Measurements from ENCODE around the gene MARCO.

MARCO gene

DNA sequence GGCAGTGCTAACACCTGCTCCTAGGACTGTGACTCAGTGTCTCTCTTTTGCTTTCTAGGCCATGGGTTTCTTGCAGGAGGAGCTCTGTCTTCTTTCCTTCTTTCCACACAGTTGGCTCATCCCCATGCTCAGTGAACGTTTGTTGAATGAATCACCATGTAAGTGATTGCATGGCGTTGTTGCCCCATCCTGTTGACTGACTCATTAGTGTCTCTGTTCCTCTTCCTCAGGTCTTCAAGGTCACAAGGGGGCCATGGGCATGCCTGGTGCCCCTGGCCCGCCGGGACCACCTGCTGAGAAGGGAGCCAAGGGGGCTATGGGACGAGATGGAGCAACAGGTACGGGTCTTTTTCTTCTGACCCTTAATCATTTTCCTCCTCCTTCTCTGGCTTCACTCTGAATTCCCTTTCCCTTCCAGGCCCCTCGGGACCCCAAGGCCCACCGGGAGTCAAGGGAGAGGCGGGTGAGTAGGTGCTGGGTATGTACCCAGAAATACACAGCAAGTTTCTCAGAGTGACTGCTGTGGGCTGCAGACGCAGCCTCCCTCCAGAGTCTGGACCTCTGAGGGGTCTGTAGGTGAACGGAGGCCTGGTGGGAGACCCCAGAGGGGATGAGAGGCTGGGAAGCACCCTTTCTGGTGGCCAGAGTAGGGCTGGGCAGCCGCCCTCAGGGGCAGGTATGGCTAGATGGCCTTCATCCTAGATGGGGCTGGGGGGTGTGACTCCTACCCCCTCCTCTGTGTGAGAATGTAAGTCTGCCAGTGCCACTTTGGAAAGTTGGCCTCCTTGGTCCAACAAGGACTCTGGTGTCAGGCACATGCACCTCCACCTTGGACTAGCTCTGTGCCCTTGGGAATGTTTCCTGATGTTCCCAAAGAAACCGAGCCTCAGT lies 32.4 kb downstream of the MARCO start:
- no peaks in the 10 kb centered on the region for H3K36me3 ChIP-seq (replicated peaks; ENCODE audit: low read depth, low read length)
- no peaks in the 10 kb centered on the region for H3K9me3 ChIP-seq (ENCODE audit: insufficient read depth, low read length)
- H3K79me2 ChIP-seq (ENCODE audit: low read length) = no peaks in the 10 kb centered on the region
- H3K4me1 ChIP-seq (ENCODE audit: low read length) = no peaks in the 10 kb centered on the region
- no peak overlapping the region for H3K4me2 ChIP-seq (ENCODE audit: low read length)
- H2AFZ ChIP-seq (ENCODE audit: low read depth, low read length) = no peak overlapping the region
- no peak overlapping the region for H3K9ac ChIP-seq (ENCODE audit: low read length)
- H3K27me3 ChIP-seq (ENCODE audit: low read depth, low read length) = peaks cover 19% of the 10 kb centered on the region
- no peak overlapping the region for H3K4me3 ChIP-seq (ENCODE audit: low read length)
- no peak overlapping the region for H3K27ac ChIP-seq (ENCODE audit: low read length)
- TF ChIP-seq, protein P1, sequence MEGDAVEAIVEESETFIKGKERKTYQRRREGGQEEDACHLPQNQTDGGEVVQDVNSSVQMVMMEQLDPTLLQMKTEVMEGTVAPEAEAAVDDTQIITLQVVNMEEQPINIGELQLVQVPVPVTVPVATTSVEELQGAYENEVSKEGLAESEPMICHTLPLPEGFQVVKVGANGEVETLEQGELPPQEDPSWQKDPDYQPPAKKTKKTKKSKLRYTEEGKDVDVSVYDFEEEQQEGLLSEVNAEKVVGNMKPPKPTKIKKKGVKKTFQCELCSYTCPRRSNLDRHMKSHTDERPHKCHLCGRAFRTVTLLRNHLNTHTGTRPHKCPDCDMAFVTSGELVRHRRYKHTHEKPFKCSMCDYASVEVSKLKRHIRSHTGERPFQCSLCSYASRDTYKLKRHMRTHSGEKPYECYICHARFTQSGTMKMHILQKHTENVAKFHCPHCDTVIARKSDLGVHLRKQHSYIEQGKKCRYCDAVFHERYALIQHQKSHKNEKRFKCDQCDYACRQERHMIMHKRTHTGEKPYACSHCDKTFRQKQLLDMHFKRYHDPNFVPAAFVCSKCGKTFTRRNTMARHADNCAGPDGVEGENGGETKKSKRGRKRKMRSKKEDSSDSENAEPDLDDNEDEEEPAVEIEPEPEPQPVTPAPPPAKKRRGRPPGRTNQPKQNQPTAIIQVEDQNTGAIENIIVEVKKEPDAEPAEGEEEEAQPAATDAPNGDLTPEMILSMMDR (IDR thresholded peaks at IDR 0.05; ENCODE audit: low read depth, low read length) = no peak
- TF ChIP-seq EZH2phosphoT487 (IDR thresholded peaks at IDR 0.05; ENCODE audit: low read depth) = no peak
- H4K20me1 ChIP-seq (ENCODE audit: insufficient read depth, low read length) = no peaks in the 10 kb centered on the region

DNA sequence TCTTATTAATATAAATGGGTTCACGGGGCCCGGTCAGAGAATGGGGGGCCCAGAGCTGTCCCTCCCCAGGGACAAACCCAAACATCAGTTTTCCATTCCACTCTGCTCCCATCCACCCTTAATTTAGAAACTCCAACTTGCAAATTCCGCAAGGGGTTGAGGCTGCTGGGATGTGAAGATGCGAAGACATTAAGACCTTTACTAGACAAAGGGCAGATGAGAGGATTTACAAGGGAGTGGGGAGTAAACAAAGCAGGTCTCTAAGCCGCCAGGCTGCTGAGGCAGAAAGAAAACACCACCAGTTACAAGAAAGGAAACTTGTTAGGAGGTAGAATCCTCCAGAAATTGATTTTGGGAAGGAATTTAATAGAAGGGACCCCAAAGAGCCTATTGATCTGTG lies 33.1 kb downstream of the MARCO start:
- Histone ChIP-seq H3K9me3 (ENCODE audit: insufficient read depth, low read length) (no peaks in the 10 kb centered on the region), H3K4me2 (ENCODE audit: low read length) (no peak overlapping the region), H3K4me3 (ENCODE audit: low read length) (no peak overlapping the region), H2AFZ (ENCODE audit: low read depth, low read length) (no peak overlapping the region), H4K20me1 (ENCODE audit: insufficient read depth, low read length) (no peaks in the 10 kb centered on the region), H3K9ac (ENCODE audit: low read length) (no peak overlapping the region), H3K27ac (ENCODE audit: low read length) (no peak overlapping the region), H3K36me3 (replicated peaks; ENCODE audit: low read depth, low read length) (no peaks in the 10 kb centered on the region), H3K4me1 (ENCODE audit: low read length) (no peaks in the 10 kb centered on the region), H3K27me3 (ENCODE audit: low read depth, low read length) (peaks cover 27% of the 10 kb centered on the region), H3K79me2 (ENCODE audit: low read length) (no peaks in the 10 kb centered on the region)
- TF ChIP-seq, protein P1 (IDR thresholded peaks at IDR 0.05; ENCODE audit: low read depth, low read length) = no peak
- no peak for TF ChIP-seq EZH2phosphoT487 (IDR thresholded peaks at IDR 0.05; ENCODE audit: low read depth)

DNA sequence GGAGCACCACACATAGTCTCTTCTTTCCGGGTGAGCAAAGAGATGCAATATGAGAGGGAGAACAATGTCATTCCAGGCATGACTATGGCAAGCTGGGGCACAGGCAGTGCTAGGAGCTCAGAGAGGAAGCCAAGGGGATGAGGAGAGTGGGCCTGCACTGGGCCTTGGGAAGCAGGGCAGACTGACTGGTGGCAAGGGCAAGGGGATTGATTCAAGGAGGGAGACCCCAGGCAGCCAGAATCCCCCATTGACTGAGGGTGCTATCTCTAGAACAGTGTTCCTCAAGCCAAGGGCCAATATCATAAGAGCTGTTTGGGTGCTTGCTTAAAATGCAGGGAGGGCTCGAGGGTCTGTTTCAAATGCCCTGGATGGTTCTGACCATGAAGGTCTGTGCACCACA lies 36.1 kb downstream of the MARCO start:
- Histone ChIP-seq H3K9me3 (ENCODE audit: insufficient read depth, low read length) (no peaks in the 10 kb centered on the region), H3K36me3 (replicated peaks; ENCODE audit: low read depth, low read length) (no peaks in the 10 kb centered on the region), H3K4me2 (ENCODE audit: low read length) (no peak overlapping the region), H3K4me3 (ENCODE audit: low read length) (no peak overlapping the region), H2AFZ (ENCODE audit: low read depth, low read length) (no peak overlapping the region), H4K20me1 (ENCODE audit: insufficient read depth, low read length) (no peaks in the 10 kb centered on the region), H3K4me1 (ENCODE audit: low read length) (no peaks in the 10 kb centered on the region), H3K27me3 (ENCODE audit: low read depth, low read length) (peaks cover 37% of the 10 kb centered on the region), H3K79me2 (ENCODE audit: low read length) (no peaks in the 10 kb centered on the region), H3K27ac (ENCODE audit: low read length) (no peak overlapping the region), H3K9ac (ENCODE audit: low read length) (no peak overlapping the region)
- TF ChIP-seq, protein P1 (IDR thresholded peaks at IDR 0.05; ENCODE audit: low read depth, low read length) = no peak
- no peak for TF ChIP-seq EZH2phosphoT487 (IDR thresholded peaks at IDR 0.05; ENCODE audit: low read depth)

DNA sequence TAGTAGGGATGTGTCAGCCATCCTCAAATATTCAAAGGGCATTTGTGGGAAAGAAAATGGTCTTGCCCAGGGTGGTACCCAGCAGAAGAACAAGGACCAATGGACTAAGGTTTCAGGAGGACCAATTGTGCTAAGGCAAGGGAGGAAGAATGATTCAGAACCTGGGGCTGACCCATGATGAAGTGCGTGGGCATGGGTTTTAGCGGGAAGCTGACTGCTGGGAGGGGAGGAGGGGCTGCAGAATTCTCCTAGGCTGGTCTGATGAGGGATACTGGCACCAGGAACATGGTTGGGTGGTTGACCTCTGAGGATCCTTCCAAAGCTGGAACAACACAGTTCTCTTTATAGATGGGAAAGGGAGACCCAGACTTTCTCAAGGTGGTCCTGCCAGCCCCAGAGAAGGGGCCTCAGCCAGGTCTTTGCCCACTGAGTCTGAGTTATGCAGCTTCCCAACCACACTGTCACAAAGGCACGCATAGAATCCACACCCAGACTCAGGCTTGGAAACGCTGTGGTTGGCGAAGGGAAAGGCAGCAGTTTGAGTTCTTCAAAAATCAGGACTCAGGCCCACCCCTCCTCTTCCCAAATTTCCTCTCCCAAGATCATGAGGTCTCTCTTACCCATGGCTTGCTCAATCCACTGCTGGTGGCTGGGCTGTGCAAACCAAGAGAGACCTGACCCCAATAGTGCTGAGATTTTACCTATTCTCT lies 37.3 kb downstream of the MARCO start:
- Histone ChIP-seq H3K79me2 (ENCODE audit: low read length) (no peaks in the 10 kb centered on the region), H3K4me2 (ENCODE audit: low read length) (no peak overlapping the region), H3K4me1 (ENCODE audit: low read length) (no peaks in the 10 kb centered on the region), H3K27me3 (ENCODE audit: low read depth, low read length) (peaks cover 38% of the 10 kb centered on the region), H3K4me3 (ENCODE audit: low read length) (no peak overlapping the region), H3K9me3 (ENCODE audit: insufficient read depth, low read length) (no peaks in the 10 kb centered on the region), H4K20me1 (ENCODE audit: insufficient read depth, low read length) (no peaks in the 10 kb centered on the region), H3K36me3 (replicated peaks; ENCODE audit: low read depth, low read length) (no peaks in the 10 kb centered on the region), H3K9ac (ENCODE audit: low read length) (no peak overlapping the region), H3K27ac (ENCODE audit: low read length) (no peak overlapping the region), H2AFZ (ENCODE audit: low read depth, low read length) (no peak overlapping the region)
- TF ChIP-seq, protein P1 (IDR thresholded peaks at IDR 0.05; ENCODE audit: low read depth, low read length) = no peak
- no peak for TF ChIP-seq EZH2phosphoT487 (IDR thresholded peaks at IDR 0.05; ENCODE audit: low read depth)

Measured in OCI-LY3 (cell line).